GM18951 (cell line): Measurements from ENCODE around the gene GFPT2.

ENCODE experiments used
- POLR2A ChIP-seq: IDR thresholded peaks from 4 replicates; pipeline ENCODE4 v1.6.1; 2011; ENCODE audit warnings: mild to moderate bottlenecking; ENCODE audit not compliant: insufficient read length, insufficient read depth; ENCODE audit errors: extremely low read depth
- in situ Hi-C: fragments of 300-500 bp; cut with MboI; formaldehyde crosslinking; loops from one replicate; pipeline ENCODE4 v1.12.0; 2022; ENCODE audit warnings: low sequenced_read_pairs, mixed read lengths, inconsistent platforms; ENCODE audit not compliant: unreplicated experiment

GFPT2 gene

GRCh38 chr5:180353048-180353979 lies at the start of gene GFPT2:
GFPT2 (minus strand) TSS chr5:180353336; CDS start chr5:180353217, 119 bp downstream.
- in situ Hi-C loops: no loop called here
- TF ChIP-seq POLR2A: no peak

- in situ Hi-C loops: no loop called here
- no peak for TF ChIP-seq POLR2A
Measured at GRCh38 chr5:180402716-180403115, 49.6 kb upstream of the GFPT2 start.

GRCh38 chr5:180401229-180401907 lies 48.2 kb upstream of the GFPT2 start:
- no peak for TF ChIP-seq POLR2A
- in situ Hi-C loops: no loop called here

DNA sequence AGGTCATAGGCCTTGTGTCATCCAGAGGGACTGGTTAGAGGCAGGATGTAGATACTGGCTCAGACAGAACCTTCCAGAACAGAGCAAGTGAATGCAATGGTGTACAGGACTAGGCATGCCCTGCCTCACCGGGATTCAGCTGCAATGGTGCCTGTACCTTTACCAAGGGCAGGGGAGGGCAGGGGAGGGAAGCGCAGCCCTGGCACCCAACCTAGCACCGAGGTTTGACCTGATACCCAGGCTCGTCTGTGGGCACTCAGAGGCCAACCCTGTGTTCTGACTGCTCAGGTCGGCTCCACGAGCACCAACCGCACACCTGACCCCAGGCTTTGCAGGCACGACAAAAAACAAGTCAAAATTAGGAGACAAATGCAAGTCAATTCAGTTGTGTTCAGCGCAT lies 47.3 kb upstream of the GFPT2 start:
- in situ Hi-C loops: no loop called here
- TF ChIP-seq POLR2A: no peak

DNA sequence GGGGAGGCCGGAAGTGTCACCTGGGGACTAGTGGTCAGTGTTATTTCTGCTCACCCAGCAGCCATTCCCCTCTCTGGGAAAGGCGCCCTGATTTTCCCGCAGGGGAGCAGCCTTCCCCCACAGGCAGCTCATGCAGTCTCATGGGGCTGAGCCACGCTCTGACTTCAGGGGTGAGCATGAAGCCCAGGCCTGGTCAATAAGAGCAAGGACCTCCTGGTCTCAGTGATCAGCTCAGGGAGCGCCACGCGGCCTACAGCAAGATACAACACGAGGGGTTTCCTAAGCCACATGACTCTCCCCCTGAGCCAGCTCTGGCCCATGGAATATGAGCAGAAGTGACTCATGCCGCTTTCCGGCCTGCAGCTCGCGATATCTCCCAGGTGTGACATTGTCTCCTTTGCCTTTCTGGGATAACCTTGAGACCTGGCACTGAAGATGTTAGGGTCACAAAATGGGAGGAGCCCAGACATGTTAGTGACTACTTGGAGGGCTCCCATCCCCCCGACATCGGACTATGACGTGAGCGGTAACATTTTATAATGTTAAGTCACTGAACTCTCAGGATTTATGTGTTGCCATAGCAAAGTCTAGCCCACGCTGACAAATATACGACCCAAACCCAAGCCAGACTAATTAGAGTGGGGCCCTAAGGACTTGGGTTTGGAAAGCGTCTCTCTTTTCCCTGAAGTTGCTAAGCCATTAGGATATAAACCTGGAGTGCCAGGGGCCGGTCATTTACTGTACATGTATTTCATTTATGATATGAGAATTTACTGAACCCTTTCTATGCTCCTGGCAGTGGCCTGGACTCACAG lies 46.5 kb upstream of the GFPT2 start:
- TF ChIP-seq POLR2A: no peak
- in situ Hi-C loops: no loop called here

GRCh38 chr5:180396926-180397325 lies 43.8 kb upstream of the GFPT2 start:
- in situ Hi-C loops: no loop called here
- TF ChIP-seq POLR2A: no peak

GRCh38 chr5:180395540-180396274 lies 42.6 kb upstream of the GFPT2 start:
- in situ Hi-C loops: no loop called here
- no peak for TF ChIP-seq POLR2A

- TF ChIP-seq POLR2A: no peak
- in situ Hi-C loops: no loop called here
Measured at GRCh38 chr5:180394031-180394636, 41.0 kb upstream of the GFPT2 start.

- in situ Hi-C loops: no loop called here
- no peak for TF ChIP-seq POLR2A
Measured at GRCh38 chr5:180391276-180391675, 38.1 kb upstream of the GFPT2 start.

GRCh38 chr5:180390441-180391190 lies 37.5 kb upstream of the GFPT2 start:
- in situ Hi-C loops: no loop called here
- no peak for TF ChIP-seq POLR2A

DNA sequence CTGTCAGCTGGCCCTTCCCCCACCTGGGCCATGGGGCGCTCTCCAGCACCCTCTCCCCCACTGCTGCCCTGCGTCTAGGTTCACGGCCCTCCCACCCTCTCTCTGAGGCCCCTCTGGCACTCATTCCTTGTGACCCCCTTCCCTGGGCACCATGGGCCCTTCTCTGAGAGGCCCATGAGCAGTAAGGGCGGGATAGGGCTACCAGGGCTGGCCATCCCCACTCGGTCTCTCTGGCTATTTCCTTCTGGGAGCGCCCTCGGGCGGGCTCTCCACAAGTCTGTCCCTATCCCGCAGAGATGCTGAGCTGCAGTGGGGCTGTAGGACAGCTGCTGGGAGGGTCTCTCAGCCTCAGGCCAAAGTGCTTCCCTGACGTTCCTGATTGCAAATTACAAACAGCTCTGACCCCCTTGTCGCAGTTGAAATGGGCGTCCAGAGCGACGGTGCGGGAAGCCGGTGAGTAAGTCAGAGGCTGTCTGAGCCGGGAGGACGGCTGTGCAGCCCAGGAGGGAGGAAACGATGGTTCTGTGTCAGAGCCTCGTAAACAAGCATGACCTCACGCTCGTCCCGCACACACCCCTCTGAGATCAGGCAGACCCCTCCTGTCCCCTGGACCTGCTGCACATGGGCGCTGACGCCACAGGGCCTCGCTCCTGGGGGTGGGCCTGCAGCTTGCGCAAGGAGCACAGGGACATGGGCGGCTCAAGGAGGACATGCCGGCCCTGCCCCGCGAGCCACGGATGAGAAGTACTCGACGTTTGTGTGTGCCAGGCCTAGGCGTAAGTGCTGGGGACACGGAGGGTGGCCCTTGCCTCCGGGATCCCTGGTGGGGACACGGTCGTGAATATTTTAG lies 36.3 kb upstream of the GFPT2 start:
- no peak for TF ChIP-seq POLR2A
- in situ Hi-C loops: no loop called here
